Bronchial epithelial cell (primary cell): ENCODE measurements around the gene HTR3B. TPM values are rescaled to one million over a fixed set of nuclear protein-coding genes. Genes with fewer than 3 reads are reported as not detected.

Experiments used
- DNase-seq: peaks from one replicate; pipeline ENCODE4 v3.0.0-alpha.2; 2010; ENCODE audit warnings: low read depth
- FAIRE-seq: peaks from 2 replicates; lab custom pipeline; 2011; peaks lifted over from hg19 to GRCh38; lab: Jason Lieb, UNC
- H3K27me3 ChIP-seq: 2 replicates; pipeline ENCODE4 v1.5.1; 2011; ENCODE audit warnings: low read length; ENCODE audit not compliant: control insufficient read depth, insufficient read depth
- H3K36me3 ChIP-seq: 2 replicates; pipeline ENCODE4 v1.5.1; 2011; ENCODE audit warnings: low read length; ENCODE audit not compliant: control insufficient read depth, insufficient read depth
- H3K4me3 ChIP-seq: 2 replicates; pipeline ENCODE4 v1.5.1; 2011; ENCODE audit warnings: mild to moderate bottlenecking, low read depth, low read length, control low read depth
- CTCF ChIP-seq: IDR thresholded peaks from 2 replicates; pipeline ENCODE4 v1.5.1; 2011; ENCODE audit warnings: mild to moderate bottlenecking, moderate library complexity, low read length, control low read depth, inconsistent platforms; ENCODE audit not compliant: insufficient read depth, severe bottlenecking
- total RNA-seq: library from RNA; depleted of rRNA; stranded (reverse); fragments of >200 nt; gene quantifications from 2 replicates; pipeline ENCODE4 v1.2.1, GENCODE V29; 2014

HTR3B gene
- total RNA-seq, 1 donor from 2014 or later = not detected

DNA sequence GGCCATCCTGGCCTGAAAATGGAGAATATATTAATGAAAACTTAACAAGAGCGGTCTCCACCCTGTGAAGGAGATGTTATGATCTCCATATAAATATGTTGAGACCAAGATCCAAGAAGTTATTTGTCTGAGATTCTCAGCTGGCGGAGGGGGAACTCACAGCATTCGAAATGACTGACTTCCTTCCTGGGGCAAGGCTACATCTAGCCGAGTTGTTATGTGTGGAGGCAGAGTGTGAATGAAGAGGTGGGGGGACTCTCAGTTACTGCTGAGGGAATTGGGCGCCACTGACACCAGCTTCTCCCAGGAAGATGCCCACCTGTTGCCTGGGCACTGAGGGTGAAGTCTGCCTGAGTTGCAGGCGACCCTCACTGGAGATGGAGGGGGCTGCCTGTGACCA lies 76.2 kb downstream of the HTR3B start:
- Histone ChIP-seq H3K4me3 (no peak overlapping the region), H3K27me3 (peaks cover 1% of the 10 kb centered on the region), H3K36me3 (no peaks in the 10 kb centered on the region)
- no peak for TF ChIP-seq CTCF
- no peak for DNase-seq
- FAIRE-seq = no peak

GRCh38 chr11:113982306-113982705 lies 77.7 kb downstream of the HTR3B start:
- Histone ChIP-seq H3K4me3 (no peak overlapping the region), H3K36me3 (no peaks in the 10 kb centered on the region), H3K27me3 (no peaks in the 10 kb centered on the region)
- TF ChIP-seq CTCF = no peak
- FAIRE-seq = no peak
- DNase-seq = no peak

- FAIRE-seq (no peak), DNase-seq (no peak)
- no peaks in the 10 kb centered on the region for H3K36me3 ChIP-seq
- no peak overlapping the region for H3K4me3 ChIP-seq
- H3K27me3 ChIP-seq = no peaks in the 10 kb centered on the region
- no peak for TF ChIP-seq CTCF
Observed at GRCh38 chr11:113984781-113985180, 80.2 kb downstream of the HTR3B start.

DNA sequence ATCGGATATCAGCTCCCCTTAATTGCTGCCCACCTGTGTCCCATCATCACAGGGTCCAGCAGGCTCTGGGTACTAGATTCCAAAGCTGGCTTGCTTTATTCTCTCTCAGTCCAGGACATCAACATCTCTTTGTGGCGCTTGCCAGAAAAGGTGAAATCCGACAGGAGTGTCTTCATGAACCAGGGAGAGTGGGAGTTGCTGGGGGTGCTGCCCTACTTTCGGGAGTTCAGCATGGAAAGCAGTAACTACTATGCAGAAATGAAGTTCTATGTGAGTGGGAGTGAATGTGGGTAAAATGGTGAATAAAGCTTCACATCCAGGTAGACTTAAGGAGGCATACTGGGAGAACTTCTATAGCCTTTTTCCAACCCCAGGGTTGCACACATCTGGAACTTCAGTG lies 81.3 kb downstream of the HTR3B start:
- H3K27me3 ChIP-seq = no peaks in the 10 kb centered on the region
- no peak for TF ChIP-seq CTCF

GRCh38 chr11:113986351-113987140 lies 82.0 kb downstream of the HTR3B start:
- no peaks in the 10 kb centered on the region for H3K36me3 ChIP-seq
- FAIRE-seq (no peak), DNase-seq (no peak)
- TF ChIP-seq CTCF = no peak
- H3K27me3 ChIP-seq = no peaks in the 10 kb centered on the region
- H3K4me3 ChIP-seq = no peak overlapping the region

More for the DNA sequence above, 81.3 kb downstream of the HTR3B start:
- no peaks in the 10 kb centered on the region for H3K36me3 ChIP-seq
- DNase-seq (no peak), FAIRE-seq (no peak)
- no peak overlapping the region for H3K4me3 ChIP-seq
